NCI-H345 (cell line): ENCODE measurements around the gene CAB39.
"Not testable (repeated sequence)": the region's sequence is repeated elsewhere in the genome, so short reads cannot be mapped to it uniquely, and the experiment has no call there.

Experiments used
- DNase-seq: peaks from one replicate; lab custom pipeline; 2025; lab: John Stamatoyannopoulos, UW

CAB39 gene

DNA sequence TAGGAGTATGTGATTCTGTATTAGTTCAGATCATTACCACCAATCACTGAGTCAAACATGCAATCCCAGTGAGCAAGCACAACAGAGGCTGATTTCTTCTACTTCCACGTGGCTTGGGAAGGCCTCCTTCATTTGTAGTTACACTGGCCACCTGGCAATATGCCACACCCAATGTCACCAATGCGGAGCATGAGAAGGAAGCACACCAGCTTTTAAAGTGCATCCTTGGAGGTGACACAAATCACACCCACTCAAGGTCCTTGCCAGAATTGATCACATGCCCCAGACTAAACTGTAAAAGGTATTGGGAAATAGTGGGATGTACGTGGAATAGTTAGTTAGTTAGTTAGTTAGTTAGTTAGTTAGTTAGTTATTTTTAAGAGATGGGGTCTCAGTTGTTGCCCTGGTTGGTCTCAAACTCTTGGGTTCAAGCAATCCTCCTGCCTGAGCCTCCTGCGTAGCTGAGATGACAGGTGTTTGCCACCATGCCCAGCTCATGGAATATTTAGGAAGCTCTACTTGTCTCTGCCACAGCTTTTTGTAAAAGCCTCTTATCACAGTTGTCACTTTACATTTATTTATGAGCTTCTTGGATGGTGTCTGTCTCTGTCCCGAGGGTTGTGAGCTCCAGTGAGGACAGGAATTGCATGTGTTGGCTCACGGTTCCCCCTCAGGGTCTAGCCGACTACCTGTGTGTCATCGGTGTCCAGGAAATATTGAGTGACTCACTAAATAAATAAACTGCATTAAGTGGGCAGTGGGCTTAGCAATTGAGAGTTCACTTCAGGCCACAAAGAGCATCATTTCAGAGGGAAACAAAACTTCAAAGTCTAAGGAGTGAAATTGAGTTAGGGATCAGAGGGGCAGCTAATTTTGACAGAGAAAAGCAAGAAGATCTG lies 28.1 kb upstream of the CAB39 start:
- DNase-seq: no peak

DNA sequence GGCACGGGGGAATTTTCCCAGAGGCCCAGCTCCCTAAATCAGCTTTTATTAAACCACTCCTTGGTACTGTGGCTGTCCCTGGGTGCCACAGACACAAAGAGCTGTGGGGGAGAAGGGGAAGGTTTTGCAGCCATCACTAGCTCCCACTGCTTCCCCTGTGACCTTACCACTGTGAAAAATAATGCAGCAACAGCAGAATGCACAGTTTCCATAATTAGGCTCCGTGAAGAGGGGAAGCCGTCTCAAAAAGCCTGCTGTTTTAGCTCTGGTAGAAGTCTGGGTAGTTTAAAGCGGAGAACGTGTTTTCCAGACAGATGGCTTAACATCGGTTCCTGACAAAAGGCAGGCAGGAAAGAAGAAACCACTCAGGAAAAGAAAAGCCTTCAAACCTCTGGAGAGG lies 27.5 kb upstream of the CAB39 start:
- DNase-seq: no peak

DNA sequence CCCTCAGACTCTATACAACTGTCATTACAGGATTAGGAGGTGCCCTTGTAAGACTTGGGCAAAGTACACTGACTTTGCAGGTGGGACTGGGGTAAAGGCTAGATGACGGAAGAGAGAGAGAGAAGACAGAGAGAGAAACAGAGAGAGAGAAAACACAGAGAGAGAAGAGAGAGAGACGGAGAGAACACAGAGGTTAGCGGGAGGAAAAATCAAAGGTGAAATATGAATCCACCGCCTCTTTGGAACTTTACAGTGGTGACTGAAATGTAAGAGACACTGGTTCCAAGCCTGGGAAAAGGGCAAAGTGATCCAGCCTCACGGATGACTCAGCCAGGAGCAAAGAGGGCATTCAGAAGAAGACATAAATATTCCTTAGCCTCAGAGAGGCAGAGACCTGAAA lies 25.1 kb upstream of the CAB39 start:
- DNase-seq: no peak

DNA sequence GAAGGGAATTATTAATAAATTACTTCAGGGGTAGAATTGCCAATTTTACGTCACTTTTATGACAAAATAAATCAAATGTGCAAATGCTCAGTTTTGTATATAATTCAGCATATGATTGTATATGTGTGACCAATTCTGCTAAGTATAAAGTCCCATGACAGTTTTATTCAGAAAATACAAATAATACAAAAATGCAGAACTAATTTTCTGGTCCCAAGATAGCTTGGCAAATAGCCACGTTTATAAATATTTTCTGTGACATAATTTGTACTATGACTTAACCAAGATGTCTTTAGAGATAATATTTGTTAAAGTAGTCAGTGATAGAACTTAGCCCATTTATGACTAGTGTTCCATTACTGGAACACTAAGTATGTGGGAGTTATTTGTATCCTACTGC lies 24.2 kb upstream of the CAB39 start:
- no peak for DNase-seq

DNA sequence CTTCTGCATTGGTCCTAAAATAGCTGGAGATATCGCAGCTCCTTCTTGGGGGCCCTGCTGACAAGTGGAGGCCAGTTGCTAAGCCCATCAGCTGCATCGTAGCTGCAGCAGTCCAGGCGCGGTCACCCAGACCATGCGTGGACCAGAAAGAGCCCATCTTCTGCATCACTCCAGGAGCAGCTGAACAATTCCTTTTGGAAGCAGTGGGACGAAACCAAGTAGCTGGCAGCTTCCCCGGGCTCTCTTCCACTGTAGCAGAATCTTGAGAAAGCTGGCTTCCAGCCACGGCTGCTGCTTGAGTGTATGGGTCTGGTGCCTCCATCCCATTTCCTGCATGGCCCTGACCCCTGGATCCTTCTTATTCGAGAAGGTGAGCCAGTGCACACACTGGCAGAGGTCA lies 22.2 kb upstream of the CAB39 start:
- no peak for DNase-seq

DNA sequence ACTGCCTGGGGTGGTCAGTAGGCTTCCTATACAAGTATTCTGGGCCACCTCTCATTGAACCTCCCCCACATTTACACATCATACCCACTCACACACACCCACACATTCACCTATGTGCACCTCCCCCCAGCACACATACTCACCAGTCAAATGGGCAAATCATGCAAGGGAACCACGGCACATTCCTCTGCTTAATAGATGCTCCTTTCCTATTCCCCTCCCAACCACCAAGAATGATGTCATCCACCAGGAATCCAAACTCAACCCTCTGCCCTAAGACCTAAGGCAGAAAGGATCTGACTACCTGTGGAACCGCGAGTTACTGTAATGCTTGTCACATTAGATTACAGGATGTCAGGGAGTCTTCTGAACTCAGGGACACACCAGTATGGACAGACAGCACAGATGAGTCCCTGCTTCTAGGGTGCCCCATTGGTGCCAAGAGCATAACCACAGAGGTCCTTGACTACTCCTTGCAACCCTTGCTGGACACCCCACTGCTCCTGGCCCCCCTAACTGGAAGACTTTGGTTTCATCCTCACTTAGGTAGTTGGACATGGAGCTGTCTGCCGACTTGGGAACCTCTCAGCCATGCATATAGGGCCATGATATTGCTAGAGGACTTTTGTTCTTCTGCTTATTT lies 21.5 kb upstream of the CAB39 start:
- no peak for DNase-seq

DNA sequence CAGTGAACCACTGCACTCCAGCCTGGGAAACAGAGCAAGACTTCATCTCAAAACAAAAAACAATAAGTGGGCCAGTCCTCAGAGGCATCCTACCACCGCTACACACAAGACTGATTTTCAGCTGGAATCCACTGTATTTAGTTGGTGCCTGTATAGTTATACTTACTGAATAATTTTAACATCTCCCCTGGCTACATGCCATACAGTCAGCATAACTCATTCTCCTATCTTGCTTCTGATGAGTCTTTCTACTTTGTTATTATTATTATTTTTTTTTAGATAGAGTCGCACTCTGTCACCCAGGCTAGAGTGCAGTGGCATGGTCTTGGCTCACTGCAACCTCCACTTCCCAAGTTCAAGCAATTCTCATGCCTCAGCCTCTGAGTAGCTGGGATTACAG lies 19.9 kb upstream of the CAB39 start:
- DNase-seq: no peak

GRCh38 chr2:230693411-230693810 lies 19.2 kb upstream of the CAB39 start:
- no peak for DNase-seq

DNA sequence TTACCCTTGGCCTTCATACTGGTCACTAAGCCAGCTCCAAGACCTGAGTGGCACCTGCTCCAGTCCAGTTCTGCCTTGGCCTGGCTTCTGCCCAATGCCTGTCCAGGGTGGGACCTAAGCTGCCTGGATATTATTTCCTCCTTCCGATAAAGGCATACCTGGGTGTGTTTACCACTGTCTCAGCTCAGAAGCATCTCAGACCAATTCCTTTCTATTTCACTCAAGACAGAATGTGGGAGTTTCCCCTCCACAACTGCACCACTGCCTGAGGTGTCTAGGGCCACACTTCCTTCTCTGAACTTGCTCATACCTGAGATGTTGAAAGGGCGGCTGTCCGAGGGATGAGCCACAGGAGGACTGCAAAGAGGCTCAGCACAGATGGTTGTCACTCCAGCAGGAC lies 18.4 kb upstream of the CAB39 start:
- DNase-seq: no peak

DNA sequence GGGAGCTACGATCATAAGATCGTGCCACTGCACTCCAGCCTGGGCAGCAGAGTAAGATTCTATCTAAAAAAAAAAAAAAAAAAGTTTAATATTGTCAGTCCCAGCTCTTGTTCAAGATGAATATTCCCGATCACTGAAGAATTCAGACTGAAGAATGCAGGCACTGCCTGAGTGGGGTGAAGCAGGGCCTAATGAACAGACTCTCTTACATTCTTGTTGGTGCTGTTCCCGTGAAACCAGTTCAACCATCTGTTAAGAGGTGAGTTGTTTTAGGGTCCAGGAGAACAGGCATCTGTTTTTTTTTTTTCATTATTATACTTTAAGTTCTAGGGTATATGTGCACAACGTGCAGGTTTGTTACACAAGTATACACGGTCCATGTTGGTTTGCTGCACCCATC lies 17.1 kb upstream of the CAB39 start:
- DNase-seq: no peak

- no peak for DNase-seq
Measured at GRCh38 chr2:230696670-230697069, 16.0 kb upstream of the CAB39 start.

- no peak for DNase-seq
Measured at GRCh38 chr2:230697676-230698075, 15.0 kb upstream of the CAB39 start.

GRCh38 chr2:230698753-230699152 lies 13.9 kb upstream of the CAB39 start:
- not testable (repeated sequence) for DNase-seq

- no peak for DNase-seq
Measured at GRCh38 chr2:230700447-230700846, 12.2 kb upstream of the CAB39 start.

DNA sequence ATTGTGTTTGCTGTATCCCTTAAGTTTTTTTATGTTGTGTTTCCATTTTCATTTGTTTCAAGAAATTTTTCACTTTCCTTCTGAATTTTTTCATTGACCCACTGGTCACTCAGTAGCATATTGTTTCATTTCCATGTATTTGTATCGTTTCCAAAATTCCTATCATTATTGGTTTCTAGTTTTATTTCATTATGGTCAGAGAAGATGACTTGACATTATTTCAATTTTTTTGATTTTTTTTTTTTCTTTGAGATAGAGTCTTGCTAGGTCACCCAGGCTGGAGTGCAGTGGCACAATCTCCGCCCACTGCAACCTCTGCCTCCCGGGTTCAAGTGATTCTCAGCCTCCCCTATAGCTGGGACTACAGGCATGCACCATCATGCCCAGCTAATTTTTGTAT lies 11.3 kb upstream of the CAB39 start:
- no peak for DNase-seq

DNA sequence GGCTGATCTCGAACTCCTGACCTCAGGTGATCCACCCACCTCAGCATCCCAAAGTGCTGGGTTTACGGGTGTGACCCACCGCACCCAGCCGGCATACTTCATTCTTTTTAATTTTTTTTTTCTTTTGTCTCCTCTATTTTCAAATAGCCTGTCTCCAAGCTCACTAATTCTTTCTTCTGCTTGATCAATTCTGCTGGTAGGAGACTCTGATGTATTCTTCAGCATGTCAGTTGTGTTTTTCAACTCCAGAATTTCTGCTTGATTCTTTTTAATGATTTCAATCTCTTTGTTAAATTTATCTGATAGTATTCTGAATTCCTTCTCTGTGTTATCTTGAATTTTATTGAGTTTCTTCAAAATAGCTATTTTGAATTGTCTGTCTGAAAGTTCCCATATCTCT lies 10.2 kb upstream of the CAB39 start:
- not testable (repeated sequence) for DNase-seq

GRCh38 chr2:230703514-230703913 lies 9.1 kb upstream of the CAB39 start:
- DNase-seq: no peak

GRCh38 chr2:230706053-230706521 lies 6.6 kb upstream of the CAB39 start:
- DNase-seq: no peak

DNA sequence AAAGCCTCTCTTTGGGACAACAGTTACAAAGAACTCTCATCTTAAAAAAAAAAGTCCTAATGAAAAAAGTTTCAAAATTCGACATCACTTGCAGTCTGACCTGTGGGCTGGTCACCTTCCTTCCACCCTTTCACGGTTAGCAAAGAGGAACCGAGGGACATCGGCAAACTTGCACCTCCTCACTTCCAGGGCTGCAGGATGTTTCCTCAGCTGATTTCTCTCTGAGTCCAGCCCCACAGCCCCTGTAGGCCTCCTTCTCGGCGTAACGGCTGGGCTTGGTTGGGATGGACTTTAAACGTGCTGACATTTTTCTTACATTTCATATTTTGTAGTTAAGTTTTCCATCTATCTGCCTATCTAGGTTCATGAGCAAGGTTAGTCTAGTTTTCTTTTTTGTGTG lies 5.7 kb upstream of the CAB39 start:
- no peak for DNase-seq

DNA sequence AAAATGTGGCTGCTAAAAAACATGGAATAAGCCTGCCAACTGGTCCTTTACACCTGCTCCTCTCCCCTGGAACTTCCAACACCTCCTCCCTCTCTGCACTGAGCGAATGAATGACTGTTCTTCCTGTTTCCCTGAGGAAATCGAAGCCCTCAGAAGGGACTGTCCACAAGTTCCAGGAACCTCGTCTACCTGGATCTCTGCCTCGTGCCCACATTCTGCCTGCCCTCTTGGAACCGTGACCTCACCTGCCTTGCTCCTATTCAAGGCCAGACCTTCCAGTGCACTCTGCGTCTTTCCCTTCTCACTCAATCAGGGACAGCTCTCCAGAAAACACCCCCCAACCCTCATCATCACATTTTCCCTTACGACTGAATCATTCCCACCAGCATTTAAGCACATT lies 4.4 kb upstream of the CAB39 start:
- no peak for DNase-seq

DNA sequence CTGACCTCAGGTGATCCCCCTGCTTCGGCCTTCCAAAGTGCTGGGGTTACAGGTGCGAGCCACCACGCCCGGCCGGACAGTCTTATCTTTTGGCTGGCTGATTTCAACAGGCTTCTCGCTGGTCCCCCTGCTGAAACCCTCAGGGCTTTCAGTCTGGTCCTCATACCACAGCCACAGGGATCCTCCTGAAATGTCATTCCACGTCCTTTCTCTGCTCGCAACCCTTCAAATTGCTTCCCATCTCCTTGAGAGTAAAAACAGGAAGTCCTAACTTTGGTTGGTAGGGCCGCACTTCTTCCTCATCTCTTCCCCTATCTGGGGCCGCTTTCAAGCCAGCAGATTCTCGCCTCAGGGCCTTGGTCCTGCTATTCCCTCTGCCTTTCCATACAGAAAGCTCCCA lies 1.4 kb upstream of the CAB39 start:
- no peak for DNase-seq

DNA sequence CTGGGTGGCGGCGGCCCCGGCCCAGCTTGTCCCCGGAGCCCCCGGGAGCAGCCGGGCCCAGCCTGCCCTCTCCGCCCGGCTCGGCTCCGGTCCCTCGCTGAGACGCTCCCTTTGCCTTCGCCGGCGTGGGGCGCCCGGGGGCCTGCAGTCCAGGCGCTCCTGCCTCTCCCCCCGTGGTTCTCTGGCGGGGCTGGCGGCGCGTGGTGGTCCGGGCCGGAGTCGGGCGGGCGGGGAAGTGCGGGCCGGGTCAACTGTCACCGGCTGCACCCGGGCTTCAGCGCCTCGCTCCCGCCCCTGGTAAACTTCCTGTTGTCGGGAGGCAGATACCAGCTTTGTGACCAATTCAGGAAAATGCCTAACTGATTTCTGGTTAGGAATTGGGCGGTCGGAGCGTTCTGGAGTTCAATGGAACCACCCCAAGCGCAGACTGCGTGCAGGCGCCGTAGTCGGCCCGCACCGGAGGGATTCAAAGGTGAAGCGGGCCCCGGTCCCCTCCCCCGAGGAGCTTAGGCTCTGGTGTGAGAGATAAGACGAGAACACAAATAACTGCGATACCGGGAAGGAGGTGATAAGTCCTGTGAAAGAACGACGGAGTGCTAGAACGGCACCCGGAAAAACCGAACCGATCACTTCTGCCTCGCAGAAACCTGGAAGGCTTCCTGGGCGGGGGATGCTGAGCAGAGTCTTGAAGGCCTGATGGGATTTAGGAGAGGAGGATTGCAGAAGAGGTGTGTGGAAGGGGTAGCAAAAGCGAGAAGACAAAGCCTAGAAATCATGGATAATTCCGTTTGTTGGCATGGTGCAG lies 891 bp downstream of the CAB39 start:
- peak; percentile 20 for DNase-seq

DNA sequence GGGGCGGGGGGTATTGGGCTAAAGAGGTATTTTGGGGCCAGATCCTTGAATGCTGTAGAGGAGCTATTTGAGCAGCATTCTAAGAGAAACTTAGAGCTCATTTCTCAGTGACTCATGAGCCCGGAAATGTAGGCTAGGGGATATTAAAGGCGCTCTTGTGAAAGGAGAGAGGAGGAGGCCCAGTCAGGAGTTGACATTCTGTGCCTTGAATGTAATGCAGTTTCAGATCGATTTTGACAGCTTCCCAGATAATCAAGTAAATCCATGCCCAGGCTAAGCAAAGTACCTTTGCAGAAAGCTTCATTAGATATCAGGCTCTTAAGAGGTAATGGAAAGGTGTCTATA lies 1.5 kb downstream of the CAB39 start:
- no peak for DNase-seq
